Fibroblast of the aortic adventitia (primary cell): ENCODE results near the gene TAF4. TPM values are rescaled to one million over a fixed set of nuclear protein-coding genes. Genes with fewer than 3 reads are reported as not detected.
"Not testable (repeated sequence)": the region's sequence is repeated elsewhere in the genome, so short reads cannot be mapped to it uniquely, and the experiment has no call there.

Experiments used
- DNase-seq: peaks from one replicate; pipeline ENCODE4 v3.0.0-alpha.2; 2010; ENCODE audit warnings: low read depth
- H3K4me3 ChIP-seq: 2 replicates; pipeline ENCODE4 v1.5.1; 2011; ENCODE audit warnings: low read depth, mild to moderate bottlenecking, control low read depth, low read length, moderate library complexity
- total RNA-seq: library from RNA; depleted of rRNA; stranded (reverse); fragments of >200 nt; gene quantifications from 2 replicates; pipeline ENCODE4 v1.2.3, GENCODE V29; 2012; ENCODE audit warnings: low replicate concordance
- TF ChIP-seq, protein P1 (sequence below): IDR thresholded peaks from 2 replicates; pipeline ENCODE4 v1.5.1; 2011; ENCODE audit warnings: mild to moderate bottlenecking, low read length, control low read depth, inconsistent platforms; ENCODE audit not compliant: insufficient read depth

The TAF4 gene
- total RNA-seq, 1 donor: 5.4 TPM

DNA sequence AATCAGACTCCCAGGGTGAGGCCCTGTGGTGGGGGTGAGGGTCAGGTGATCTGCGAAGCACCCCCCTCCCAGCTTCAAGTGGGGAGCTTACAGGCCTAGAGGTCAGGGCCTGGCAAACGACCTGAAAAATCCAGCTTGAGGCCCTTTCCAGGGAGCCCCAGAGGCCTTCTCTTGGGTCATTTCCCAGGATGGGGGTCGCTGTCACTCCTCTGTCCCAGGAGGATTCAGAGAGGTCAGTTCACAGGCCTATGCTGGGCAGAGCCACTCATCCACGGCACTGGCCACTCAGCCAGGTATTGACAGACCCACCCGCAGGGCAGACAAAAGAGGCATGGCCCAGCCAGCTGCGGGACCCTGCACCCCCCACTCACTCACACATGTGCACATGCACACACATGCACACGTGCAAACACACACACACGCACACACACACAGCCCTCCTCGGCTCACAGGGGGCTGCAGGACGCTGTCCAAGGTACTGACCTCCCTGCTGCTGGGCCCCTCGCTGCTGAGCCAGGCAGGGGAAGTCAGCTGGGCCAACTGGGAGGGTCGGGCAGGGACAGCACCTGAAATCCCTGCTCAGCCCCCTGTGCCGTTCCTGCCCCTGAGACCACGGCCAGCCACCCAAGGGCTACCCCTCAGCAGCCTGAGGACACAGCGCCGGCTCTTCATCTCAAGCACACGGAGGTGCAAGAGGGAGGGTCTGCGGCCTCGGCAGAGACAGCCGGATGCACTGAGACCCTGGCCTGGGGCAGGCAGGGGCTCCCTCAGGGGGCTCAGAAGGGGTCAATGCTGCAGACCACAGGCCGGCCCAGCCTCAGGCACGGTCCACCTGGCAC lies 113.8 kb downstream of the TAF4 start:
- TF ChIP-seq, protein P1, sequence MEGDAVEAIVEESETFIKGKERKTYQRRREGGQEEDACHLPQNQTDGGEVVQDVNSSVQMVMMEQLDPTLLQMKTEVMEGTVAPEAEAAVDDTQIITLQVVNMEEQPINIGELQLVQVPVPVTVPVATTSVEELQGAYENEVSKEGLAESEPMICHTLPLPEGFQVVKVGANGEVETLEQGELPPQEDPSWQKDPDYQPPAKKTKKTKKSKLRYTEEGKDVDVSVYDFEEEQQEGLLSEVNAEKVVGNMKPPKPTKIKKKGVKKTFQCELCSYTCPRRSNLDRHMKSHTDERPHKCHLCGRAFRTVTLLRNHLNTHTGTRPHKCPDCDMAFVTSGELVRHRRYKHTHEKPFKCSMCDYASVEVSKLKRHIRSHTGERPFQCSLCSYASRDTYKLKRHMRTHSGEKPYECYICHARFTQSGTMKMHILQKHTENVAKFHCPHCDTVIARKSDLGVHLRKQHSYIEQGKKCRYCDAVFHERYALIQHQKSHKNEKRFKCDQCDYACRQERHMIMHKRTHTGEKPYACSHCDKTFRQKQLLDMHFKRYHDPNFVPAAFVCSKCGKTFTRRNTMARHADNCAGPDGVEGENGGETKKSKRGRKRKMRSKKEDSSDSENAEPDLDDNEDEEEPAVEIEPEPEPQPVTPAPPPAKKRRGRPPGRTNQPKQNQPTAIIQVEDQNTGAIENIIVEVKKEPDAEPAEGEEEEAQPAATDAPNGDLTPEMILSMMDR: no peak
- no peak overlapping the region for H3K4me3 ChIP-seq
- DNase-seq: no peak

DNA sequence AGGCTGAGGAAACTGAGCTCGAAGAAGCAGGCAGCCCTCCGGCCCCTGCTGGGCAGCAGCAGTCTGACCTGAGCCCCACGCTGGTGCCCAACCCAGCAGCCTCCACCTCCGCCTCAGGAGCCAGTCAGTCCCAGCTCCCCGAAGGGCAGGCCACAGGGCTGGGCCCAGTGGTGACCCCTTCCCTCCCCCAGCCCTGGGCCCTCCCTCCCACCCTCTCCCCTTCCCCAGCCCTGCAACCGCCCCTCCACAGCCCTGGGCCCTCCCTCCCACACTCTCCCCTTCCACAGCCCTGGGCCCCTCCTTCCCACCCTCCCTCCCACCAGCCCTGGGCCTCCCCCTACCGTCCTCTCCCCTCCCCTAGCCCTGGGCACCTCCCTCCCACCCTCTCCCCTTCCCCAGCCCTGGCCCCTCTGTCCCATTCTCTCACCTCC lies 115.0 kb downstream of the TAF4 start:
- TF ChIP-seq, protein P1: no peak
- DNase-seq: no peak

DNA sequence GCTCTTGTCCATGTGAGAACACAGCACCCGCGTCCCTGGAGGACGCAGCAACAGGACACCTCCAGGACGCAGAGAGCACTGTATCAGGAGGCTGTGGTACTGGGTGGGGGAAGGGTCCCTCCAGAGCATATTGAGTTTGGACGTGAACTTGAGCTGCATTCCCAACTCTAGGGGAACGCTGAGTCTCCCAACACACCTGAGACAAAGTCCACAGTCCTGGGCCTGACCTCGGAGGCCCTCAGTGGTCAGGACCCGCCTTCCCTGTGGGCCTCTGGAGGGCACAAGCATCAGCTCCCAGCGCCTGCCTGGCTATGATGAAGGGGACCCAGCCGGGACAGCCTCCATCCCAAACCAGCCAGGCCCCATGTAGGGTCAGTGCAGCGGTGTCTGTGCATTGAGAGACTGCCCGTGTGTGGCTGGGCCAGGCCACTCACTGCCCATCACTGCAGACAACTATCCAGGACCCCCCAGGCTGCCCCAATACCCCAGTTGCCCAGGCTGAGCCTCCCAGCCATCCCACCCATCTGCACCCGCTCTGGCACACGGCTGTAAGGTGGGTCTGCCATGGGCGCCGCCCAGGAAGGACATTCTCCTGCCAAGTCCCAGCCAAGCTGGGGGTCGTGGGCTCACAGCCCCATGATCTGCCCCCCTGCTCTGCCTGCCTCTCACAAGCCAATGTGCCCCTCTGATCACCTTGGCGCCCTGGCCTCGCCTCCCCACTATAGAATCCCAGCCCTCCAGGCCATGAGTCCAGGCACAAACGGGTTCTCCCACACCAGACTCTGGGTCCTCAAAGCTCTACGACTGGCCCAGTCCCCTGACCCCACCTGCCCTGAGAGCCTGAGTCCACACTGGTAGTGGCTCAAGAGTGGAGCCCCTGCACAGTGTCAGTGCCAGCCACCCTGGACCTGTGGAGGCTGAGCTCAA lies 115.7 kb downstream of the TAF4 start:
- TF ChIP-seq, protein P1: no peak
- no peak overlapping the region for H3K4me3 ChIP-seq
- DNase-seq: no peak

More for the DNA sequence above, 115.0 kb downstream of the TAF4 start:
- no peak overlapping the region for H3K4me3 ChIP-seq

DNA sequence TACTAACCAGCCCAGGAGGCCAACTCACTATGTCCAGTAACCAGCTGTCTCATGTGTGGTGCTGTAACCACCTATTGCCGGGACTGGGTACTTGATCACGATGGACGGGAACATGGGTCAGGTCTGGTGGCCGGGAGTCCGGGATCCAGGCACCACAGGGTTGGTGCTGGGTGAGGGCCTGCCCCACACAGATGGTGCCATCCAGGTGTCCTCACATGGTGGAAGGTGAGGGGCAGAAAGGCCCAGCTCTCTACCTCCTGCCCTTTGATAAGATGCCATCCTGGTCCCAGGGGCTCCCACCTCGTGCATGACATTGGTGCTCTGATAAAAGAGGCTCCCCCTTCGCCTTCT lies 116.3 kb downstream of the TAF4 start:
- no peak for DNase-seq
- TF ChIP-seq, protein P1: no peak
- no peak overlapping the region for H3K4me3 ChIP-seq

DNA sequence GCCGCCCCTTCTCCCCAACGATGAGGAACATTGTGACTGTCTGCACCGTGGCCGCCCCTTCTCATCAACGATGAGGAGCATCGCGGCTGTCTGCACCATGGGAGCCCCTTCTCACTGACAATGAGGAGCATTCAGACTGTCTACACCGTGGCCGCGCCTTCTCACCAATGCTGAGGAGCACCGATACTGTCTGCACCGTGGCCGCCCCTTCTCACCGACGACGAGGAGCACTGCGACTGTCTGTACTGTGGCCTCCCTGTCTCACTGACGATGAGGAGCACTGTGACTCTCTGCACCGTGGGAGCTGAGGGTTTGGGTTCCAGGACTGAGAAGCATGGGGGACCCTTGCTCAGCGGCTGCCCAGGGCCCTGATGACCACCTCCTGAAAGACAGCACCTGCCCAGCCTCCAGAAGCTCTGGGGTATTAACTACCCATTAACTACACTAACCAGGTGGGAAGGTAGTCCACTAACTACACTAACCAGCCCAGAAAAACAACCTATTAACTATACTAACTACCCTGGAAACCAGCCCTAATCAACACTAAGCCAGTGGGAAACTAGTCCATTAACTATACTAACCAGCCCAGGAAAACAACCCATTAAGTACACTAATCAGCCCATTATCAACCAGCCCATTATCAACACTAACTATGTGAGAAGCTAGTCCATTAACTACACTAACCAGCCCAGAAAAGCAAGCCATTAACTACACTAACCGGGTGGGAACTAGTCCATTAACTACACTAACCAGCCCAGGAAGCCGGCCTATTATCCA lies 116.9 kb downstream of the TAF4 start:
- DNase-seq: no peak
- TF ChIP-seq, protein P1: no peak
- no peak overlapping the region for H3K4me3 ChIP-seq

DNA sequence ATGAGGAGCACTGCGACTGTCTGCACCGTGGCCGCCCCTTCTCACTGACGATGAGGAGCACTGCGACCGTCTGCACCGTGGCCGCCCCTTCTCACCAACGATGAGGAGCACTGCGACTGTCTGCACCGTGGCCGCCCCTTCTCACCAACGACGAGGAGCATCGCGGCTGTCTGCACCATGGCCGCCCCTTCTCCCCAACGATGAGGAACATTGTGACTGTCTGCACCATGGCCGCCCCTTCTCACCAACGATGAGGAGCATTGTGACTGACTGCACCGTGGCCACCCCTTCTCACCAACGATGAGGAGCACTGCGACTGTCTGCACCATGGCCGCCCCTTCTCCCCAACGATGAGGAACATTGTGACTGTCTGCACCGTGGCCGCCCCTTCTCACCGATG lies 117.6 kb downstream of the TAF4 start:
- not testable (repeated sequence) for DNase-seq, H3K4me3 ChIP-seq

DNA sequence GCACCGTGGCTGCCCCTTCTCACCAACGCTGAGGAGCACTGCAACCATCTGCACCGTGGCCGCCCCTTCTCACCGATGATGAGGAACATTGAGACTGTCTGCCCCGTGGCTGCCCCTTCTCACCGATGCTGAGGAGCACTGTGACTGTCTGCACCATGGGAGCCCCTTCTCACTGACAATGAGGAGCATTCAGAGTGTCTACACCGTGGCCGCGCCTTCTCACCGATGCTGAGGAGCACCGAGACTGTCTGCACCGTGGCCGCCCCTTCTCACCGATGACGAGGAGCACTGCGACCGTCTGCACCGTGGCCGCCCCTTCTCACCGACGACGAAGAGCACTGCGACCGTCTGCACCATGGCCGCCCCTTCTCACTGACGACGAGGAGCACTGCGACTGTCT lies 120.2 kb downstream of the TAF4 start:
- not testable (repeated sequence) for DNase-seq, H3K4me3 ChIP-seq

DNA sequence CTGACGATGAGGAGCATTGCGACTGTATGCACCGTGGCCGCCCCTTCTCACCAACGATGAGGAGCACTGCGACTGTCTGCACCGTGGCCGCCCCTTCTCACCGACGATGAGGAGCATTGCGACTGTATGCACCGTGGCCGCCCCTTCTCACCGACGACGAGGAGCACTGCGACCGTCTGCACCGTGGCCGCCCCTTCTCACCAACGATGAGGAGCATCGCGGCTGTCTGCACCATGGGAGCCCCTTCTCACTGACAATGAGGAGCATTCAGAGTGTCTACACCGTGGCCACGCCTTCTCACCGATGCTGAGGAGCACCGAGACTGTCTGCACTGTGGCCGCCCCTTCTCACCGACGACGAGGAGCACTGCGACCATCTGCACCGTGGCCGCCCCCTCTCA lies 120.7 kb downstream of the TAF4 start:
- DNase-seq, H3K4me3 ChIP-seq: not testable (repeated sequence)
